ENCODE results near the gene ARAP2.

The ARAP2 gene

DNA sequence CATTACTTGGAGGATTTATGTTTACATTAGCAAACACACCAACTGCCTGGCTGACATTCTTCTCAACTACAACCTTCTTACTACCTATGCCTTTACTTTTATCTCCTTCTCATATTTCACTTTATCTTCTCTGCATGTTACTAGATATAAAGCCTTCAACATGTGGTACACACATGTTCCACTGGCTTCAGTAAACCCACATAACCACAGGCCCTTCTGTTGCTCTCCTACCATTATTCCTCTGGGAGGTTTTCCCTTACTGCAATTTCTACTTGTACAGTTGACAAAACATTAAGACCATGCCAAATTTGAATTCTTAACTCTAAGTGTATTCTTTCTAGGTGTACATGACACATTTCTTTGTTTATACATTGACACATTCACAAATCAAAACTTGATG is 133.1 kb downstream of the ARAP2 start:
- DNase-seq (ENCODE audit: low read depth) = no peak

DNA sequence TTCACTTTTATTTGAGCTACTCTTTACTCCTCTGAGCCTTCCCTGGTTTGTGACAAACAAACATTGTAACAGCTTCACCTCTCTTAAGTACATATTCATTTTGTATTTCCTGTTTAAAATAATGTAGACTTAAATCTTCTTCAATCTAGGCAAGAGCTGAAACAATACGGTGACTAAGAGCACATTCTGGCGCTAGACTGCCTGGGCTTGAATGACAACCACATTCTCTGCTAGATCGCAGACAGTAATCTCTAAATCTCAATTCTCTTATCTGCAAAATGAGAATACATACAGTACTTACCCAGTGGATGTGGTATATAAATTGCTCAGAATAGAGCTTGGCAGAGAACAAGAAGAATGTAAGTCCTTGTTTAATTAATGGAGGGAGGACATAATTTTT is 144.8 kb downstream of the ARAP2 start:
- no peak for DNase-seq (ENCODE audit: low read depth)

DNA sequence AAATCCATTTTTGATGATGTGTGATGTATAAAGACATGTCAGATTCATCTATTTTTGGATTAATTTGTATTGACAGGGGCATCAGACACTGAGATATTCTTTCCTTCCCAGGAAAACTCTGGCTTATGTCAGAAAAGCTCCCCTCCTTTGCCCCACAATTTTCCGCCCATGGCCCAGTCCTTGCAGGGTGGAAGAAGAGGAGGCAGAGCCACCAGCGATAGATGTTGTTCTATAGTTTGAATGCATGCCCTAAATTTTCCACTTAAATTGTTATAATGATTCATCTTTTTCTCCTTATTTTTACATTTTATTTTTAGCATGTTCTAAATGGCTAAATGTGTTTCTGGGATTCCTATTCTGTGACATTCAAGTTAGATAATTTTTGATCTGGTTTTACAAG is 149.3 kb downstream of the ARAP2 start:
- DNase-seq (ENCODE audit: low read depth) = no peak

DNA sequence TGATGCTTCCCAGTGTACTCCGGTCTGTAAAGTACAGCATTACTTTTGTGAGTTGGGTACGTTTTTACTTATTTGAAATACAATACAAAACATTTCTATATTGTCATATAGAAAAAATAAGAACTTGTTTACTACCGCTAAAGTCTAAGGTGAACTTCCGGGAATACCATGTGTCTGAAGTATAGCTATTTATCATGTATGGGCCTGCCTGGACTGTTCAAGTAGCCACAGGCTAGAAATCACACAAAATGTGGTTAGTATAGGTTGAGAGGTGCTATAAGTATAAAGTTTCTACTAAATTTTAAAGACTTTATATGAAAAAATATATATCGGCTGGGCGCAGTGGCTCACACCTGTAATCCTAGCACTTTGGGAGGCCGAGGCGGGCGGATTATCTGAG is 152.3 kb downstream of the ARAP2 start:
- no peak for DNase-seq (ENCODE audit: low read depth)

DNA sequence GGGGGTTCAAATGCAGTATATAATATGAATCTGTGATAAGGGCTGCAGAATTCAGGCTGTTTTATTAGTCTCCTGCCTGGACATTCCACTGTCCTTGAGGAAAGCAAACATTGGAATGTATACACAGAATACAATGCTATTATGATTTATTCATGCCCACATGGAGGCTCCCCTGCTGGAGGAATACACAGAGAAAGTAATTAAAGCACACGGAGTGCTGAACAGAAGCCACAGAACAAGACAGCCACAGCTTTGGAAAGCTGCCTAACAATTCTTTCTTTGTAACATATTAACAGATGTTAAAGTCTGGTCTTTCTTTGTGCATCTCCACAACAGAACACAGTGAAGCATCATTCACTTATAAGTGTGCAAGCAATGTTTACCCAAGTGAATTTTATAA is 155.8 kb downstream of the ARAP2 start:
- DNase-seq (ENCODE audit: low read depth) = no peak

DNA sequence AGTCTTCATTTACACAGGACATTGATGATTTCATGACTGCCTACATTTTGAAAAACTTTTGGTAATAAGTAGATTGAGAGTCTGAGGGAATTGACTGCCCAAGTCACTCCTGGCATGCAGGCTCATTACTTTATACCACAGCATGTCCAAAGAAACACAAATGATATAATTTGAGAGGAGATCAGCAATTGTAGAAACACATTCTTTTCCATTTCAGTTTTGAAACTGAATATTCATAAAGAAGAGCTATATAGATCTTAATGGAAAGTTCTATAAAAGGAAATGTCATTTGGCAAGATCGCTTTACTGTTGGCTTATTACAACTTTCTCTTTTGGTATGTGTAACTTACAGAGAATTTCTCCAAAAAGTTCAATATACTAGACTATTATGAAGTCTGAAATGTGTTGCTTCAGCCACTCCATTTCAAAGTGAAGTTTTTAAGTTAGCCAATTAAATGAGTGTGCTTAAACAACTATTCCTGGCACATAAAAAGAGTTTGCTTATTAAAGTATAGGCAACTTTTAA is 158.0 kb downstream of the ARAP2 start:
- no peak for DNase-seq (ENCODE audit: low read depth)

DNA sequence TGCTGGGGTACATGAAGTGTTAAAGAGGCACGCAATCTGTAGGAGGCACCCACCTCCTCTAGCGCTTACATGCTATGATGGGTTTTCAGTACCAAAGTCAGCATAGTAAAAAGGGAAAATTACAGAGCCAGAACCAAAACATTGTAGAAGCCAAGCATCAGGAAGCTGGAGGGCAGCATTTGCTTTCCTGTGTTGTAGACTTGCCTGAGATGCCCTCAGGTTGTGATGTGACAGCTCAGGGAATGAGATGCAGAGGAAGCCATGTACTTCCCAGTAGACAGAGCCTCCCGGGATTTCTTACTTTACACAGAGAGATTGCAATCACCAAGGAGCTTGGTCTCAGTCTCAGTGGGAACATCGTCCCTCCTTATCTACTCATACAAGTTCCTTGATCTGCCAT is 161.5 kb downstream of the ARAP2 start:
- no peak for DNase-seq (ENCODE audit: low read depth)

DNA sequence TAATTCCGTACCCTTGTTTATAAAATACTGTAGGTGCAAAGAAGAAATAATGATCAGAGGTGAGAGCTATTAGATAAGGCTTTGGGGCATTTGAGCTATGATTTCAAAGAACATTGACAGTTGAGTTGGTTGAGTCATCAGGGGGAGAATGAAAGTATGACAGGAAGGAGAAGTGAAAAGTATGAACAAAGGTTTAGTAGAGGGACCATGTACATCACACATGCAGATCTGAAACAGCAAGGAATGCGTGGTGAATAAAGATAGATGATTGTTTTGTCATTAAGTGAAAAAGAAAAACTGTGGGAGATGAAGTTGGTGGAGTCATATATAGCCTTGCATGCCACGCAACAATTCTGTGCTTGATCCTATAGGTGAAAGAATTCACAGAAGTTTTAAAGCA is 163.1 kb downstream of the ARAP2 start:
- DNase-seq (ENCODE audit: low read depth) = no peak

DNA sequence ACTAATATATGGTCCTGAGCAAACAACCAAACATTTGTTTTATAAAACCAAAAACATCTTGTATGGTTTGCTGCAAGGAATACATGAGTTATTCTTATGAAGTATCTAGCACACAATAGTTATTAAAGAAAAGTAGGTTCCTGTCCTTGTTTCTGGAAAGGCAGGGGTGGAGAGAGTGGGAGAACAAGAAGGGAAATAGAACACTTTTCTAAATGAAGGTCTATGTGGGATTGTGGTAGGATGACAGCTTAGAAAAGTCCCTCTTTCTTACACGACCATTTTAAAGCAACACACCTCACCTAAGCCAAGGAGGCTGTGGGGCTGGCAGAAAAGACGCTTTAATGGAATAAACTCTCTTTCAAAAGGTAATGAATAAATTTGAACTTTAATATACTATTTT is 164.6 kb downstream of the ARAP2 start:
- DNase-seq (ENCODE audit: low read depth) = no peak

DNA sequence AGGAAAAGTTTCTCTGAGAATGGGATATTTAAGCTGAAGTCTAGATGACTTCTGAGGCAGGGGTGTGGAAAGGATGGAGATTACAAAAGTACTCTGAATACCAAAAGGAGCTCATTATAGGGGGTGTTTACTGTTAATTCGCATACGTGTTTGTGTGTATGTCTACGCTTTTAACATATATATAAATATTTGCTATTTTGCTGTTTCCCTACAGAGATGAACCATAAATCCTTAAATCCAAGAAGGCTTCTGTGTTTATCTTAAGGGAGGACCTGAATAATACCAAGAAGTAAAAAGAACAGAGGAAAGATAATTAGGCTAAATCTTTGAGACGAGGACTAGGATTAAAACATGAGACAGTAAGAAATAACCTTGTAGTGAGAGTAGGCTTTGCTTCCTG is 166.0 kb downstream of the ARAP2 start:
- DNase-seq (ENCODE audit: low read depth) = no peak

DNA sequence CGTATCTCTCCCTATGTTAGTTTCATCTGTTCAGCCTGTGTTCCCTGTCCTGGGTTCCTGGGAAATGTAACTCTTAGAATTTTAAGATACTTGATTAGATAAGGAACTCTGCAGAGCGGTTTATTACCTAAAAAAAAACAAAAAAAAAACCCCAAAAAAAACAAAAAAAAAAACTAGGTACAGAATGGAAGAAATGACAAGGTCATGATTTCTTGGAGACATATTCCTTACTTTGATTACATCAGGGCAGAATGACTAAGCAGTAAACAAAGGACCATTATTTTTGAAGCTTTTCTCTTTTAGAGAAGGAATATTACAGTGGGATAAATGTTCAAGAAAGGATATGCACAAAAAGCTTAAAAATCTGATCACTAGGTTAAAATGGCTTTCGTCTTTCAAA is 171.8 kb downstream of the ARAP2 start:
- no peak for DNase-seq (ENCODE audit: low read depth)

DNA sequence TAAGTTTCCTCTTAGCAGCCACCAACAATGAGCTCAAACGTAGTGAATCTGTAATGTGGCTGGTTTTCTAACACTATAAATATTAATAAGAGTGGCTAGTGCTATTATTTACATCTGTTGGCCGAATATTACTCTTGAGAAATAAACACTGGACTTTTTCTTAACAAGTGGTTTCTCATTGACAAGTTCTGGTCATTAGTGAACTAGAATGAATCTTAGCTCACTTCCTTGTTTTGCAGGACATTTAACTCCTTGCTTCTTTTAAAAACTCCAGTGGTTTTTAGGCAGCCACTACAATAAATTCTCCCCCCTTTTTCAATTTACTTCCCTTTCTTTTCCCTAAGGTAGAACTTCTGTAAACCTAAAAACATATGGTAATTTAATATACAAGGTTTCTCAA is 177.2 kb downstream of the ARAP2 start:
- DNase-seq (ENCODE audit: low read depth) = no peak

DNA sequence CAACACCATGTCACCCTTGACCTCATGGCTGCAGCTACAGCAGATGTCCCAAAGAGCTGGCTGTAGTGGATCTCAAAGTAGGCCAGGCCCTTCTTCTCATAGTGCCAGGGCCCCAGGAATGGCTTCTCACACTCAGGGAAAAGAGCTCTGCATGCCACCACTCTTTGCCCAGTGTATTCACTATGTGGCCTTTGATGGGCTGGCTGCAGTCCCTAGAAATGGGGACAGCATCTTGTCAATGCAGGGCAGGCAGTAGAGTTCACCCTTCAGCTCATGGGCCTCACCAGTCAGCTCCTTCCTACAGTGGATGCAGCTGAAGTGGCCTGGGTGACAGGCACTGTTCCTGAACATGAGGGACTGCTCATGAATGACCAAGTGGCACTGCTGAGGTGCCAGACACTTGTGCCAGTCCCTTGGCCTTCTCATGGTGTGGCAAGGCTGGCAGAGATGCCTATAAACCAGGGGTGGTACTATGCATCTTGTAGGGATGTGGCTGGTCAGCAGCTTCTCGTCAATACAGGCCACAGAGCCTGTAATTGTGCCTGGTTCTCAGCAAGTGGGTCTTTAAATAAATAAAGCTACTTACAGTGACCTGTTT is 178.9 kb downstream of the ARAP2 start:
- no peak for DNase-seq (ENCODE audit: low read depth)

DNA sequence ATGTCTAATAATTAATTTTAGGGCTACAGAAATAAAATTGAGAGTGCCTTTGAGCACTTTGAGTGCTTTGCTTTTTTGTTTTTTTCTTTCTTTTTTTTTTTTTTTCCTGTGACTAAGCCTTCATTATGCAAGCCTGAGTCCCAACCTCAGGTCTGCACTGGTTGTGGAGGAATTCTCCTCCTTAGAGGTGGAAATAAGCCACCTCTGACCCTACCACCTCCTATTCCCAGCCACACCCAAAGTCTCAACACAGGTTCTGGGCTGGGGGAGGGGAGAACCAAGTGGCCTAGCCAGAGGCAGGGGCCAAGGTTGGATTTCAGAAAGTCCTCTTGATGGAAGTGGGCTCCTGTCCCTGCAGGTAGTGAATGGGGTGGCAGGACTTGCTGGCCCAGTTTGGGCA is 180.2 kb downstream of the ARAP2 start:
- no peak for DNase-seq (ENCODE audit: low read depth)

DNA sequence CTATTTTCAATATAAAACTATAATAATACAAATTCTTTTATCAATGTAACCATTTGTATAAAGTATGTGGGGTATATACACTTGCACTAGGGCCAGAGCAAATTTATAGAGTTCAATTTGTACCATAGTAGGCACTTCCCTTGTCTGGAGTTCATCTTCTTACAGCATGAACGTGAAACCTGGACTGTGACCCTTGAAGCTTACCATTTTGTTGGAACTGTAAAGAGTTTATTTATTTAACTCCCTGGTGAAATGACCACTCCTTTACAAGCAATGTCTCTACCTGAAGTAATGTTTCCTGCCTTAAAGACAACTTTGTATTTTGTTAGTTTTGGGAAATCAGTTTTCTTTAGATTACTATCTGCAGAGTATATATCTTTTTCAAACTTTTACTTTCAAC is 188.2 kb downstream of the ARAP2 start:
- no peak for DNase-seq (ENCODE audit: low read depth)

DNA sequence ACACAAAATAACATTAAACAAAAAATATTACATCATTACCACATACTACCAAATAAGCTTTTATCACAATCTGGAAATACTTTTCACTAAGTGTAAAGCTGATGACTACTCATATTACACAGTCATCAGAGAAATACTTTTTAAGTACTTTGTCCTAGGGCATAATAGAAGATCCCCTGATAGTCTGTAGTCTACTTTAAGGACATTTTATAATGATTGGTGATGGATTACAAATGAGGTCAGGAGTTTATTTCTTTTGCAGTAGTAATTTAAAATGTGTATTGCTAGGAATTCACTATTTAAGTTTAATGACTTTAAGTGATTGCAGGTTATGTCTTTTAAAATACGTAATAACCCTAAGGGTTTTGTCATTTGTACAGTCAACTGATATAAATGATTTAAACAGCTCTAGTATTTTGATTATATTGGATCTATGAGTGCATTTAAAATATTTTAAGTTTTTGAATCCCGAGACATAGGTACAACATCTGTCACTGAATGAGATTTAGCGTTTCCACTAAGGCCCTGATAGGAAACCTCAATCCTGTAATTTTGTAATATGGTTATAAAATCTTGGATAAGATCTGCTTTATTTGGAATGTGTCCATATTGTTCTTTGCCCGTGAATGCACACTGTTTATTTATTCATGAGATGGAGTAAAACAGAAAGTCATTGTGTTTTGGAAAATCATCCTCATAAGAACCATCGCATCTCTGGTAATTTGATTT is 189.5 kb downstream of the ARAP2 start:
- no peak for DNase-seq (ENCODE audit: low read depth)

DNA sequence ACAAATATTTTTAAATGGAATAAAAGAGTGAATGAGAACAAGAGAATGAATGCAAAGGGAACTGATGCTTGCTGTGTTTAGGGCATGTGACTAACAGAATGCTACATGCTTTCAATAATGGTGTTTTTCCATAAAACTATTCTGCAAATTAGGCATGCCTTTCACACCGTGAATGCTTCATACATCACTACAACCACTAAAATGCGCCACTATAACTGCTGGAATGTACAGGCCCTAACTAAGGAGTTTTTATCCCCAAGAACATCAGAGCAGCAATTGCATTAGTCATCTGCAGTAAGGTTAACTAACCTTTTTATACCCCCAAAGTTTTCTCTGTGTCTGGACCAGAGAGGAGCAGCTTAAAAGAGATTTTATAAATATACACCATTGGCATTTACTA is 190.4 kb downstream of the ARAP2 start:
- no peak for DNase-seq (ENCODE audit: low read depth)

DNA sequence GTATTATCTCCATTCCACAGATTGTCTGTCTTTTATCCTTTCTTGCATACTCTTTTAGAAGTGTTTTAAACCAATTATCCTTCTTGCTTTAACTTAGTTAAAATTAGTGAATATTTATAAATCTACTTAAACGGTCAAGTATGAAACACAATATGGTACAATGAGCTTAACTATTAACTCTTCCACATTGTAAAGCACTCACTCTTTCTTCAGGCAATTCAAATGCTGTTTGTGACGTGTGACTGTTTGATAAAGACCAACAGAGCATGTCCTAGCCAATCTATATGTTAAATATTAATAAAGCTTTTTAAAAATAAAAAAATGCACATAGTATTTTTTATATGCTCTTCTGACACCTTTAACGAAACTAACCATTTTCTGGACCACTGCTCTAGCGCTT is 192.7 kb downstream of the ARAP2 start:
- no peak for DNase-seq (ENCODE audit: low read depth)

DNA sequence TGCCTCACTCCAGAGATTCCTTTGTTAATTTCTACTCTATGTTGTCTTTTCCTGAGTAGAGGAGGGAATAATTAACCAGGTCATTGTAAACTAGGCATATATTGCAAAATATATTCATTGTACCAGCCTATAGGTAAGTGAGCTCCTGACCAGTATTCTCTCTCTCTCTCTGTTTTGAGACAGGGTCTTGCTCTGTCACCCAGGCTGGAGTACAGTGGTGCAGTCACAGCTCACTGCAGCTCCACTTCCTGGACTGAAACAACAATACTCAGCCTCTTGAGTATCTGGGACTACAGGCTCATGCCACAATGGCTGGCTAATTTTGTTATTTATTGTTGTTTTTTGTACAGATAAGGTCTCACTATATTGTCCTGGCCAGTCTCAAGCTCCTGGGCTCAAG is 198.3 kb downstream of the ARAP2 start:
- no peak for DNase-seq (ENCODE audit: low read depth)

DNA sequence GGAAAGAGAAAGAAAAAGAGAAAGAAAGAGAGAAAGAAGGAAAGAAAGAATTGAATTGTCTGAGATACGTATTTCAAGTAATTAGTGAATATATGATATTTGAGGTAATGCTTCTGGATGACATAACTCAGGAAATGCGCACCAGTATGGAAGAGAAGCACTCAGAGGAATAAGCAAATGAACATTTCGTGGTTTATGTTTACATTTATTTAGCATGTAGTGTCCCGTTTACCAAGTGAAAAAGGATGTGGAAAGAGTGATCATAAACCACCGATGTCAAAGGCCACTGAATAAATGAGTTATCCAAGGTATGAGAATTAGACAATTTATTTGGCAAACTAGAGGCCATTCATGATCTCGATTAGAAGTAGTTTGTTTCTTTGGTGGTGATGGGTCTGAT is 200.4 kb downstream of the ARAP2 start:
- DNase-seq (ENCODE audit: low read depth) = no peak

DNA sequence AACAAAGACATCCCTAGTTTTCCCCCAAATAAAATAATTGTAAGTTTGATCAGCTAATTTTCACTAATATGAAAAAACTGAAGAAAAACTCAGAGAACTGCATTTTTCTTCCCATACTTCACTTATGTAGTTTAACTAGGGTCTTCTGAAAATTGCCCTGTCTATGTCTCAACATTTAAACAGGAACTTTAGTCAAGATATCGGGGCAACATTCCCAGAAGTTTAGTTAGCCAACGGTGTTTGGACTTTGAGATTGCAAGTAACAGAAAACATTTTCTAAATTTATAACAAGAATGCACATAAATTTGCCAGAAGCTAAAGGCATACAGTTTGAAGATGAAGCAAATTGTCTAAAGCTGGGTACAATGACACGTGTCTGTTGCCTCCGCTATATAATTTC is 201.1 kb downstream of the ARAP2 start:
- no peak for DNase-seq (ENCODE audit: low read depth)

DNA sequence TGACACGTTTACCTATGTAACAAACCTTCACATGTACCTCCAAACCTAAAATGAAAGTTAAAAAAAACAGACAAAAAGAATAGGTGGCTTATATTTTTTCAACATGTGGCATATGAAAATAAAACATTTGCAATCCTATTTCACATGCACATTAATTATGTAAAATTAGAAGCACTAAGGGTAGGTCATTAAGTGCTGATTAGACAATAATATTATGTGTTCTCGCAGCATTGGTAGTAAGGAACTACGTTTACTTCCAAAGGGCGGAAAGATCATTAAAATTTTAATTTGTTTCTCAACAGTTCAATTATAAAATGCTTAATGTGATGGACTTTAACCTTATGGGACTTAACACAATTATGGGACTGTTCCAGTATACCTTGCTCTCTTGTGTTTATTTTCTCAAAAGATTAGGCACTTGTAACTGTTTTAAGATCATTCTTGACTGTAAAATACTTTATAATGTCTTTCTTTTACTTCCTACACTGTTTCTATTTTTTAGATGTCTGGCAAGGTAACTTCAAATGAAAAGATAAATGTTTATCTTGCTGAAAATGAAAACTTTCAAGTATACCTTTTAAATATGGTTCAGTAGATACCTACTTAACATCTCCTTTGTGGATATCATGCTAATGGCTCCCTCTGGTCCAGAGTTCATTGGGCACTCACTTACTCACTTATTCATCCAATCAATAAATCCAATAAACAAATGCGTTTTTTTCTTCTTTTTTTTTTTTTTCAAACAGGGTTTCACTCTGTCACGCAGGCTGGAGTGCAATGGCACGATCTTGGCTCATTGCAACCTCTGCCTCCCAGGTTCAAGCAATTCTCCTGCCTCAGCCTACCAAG is 202.0 kb downstream of the ARAP2 start:
- DNase-seq (ENCODE audit: low read depth) = no peak

DNA sequence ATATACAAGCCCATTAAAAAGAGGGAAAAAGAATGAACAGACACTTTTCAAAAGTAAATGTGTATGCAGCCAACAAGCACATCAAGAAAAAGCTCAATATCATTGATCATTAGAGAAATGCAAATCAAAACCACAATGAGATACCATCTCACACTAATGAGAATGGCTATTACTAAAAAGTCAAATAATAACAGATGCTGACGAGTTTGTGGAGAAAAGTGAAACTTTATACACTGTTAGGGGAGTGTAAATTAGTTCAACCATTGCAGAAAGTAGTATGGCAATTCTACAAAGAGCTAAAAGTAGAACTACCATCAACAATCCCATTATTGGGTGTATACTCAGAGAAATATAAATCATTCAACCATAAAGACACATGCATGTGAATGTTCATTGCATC is 203.0 kb downstream of the ARAP2 start:
- no peak for DNase-seq (ENCODE audit: low read depth)

Data from stimulated activated CD8-positive, alpha-beta memory T cell treated with anti-CD3 and anti-CD28 coated beads, Interleukin-4, amount 100 ng/mL, for 24 hours (primary cell).